Thoracic aorta (tissue), 2 donors: Measurements from ENCODE around the gene TUBAL3. TPM values are rescaled to one million over a fixed set of nuclear protein-coding genes. Genes with fewer than 3 reads are reported as not detected.
A peak's percentile ranks its signal among the peaks of the same experiment; 100 is the strongest.

Source experiments
- ATAC-seq: fragments of 150-250 bp; one replicate; pipeline ENCODE4 v1.8.0; 2017; ENCODE audit warnings: low read depth; ENCODE audit not compliant: insufficient number of reproducible peaks, low FRiP score
- DNase-seq: peaks from one replicate; pipeline ENCODE4 v3.0.0-alpha.2; 2020; ENCODE audit warnings: low spot score
- H3K27ac ChIP-seq, 2 donors: fragments of 200-600 bp; sonication (generic); 1 replicate in 1 of 2; 2 replicates in 1 of 2; pipeline ENCODE4 v1.5.1; 2016; ENCODE audit warnings: mild to moderate bottlenecking in 2 of 2, moderate library complexity in 2 of 2
- H3K27me3 ChIP-seq: fragments of 200-600 bp; sonication (generic); replicated peaks from 2 replicates; pipeline ENCODE4 v1.6.0; 2016; ENCODE audit warnings: mild to moderate bottlenecking; ENCODE audit not compliant: insufficient read depth
- H3K36me3 ChIP-seq: fragments of 200-600 bp; sonication (generic); one replicate; pipeline ENCODE4 v1.5.1; 2016
- H3K4me1 ChIP-seq, 2 donors: fragments of 200-600 bp; sonication (generic); 1 replicate in 1 of 2; 2 replicates in 1 of 2; pipeline versions ENCODE4 v1.5.1 to v1.6.0; 2016; ENCODE audit warnings: low read depth in 2 of 2, mild to moderate bottlenecking in 1 of 2; ENCODE audit not compliant: control insufficient read depth in 1 of 2
- H3K4me3 ChIP-seq: fragments of 200-600 bp; sonication (generic); 2 replicates; pipeline ENCODE4 v1.5.1; 2016; ENCODE audit warnings: mild to moderate bottlenecking
- H3K9me3 ChIP-seq: fragments of 200-600 bp; sonication (generic); 2 replicates; pipeline ENCODE4 v1.5.1; 2016
- CTCF ChIP-seq: fragments of 200-600 bp; sonication (generic); IDR thresholded peaks from one replicate; pipeline ENCODE4 v1.5.1; 2019; ENCODE audit warnings: antibody characterized with exemption
- total RNA-seq, 2 donors: library from RNA; depleted of rRNA; stranded (reverse); fragments of >200 nt; gene quantifications; one replicate each; pipeline versions ENCODE4 v1.1.0 to v1.2.3, GENCODE V29; 2016

Gene TUBAL3
- total RNA-seq, 2 donors from 2014 or later = not detected

GRCh38 chr10:5445006-5445405, 40.4 kb upstream of the TUBAL3 start:
- ATAC-seq (no peak), DNase-seq (no peak)
- Histone ChIP-seq H3K36me3 (no peaks in the 10 kb centered on the region), H3K27me3 (no peaks in the 10 kb centered on the region), H3K4me1 (peaks cover 8 to 44% of the 10 kb centered on the region in 2 donors), H3K27ac (no peak overlapping the region), H3K9me3 (no peaks in the 10 kb centered on the region), H3K4me3 (no peak overlapping the region)
- TF ChIP-seq CTCF = no peak

- Histone ChIP-seq H3K27me3 (no peaks in the 10 kb centered on the region), H3K27ac (no peak overlapping the region), H3K4me1 (peaks cover 8 to 44% of the 10 kb centered on the region in 2 donors), H3K36me3 (no peaks in the 10 kb centered on the region), H3K9me3 (no peaks in the 10 kb centered on the region), H3K4me3 (no peak overlapping the region)
- TF ChIP-seq CTCF = no peak
- ATAC-seq = no peak
- DNase-seq = no peak
Observed at GRCh38 chr10:5443429-5443828, 38.8 kb upstream of the TUBAL3 start.

- Histone ChIP-seq H3K4me3 (no peak overlapping the region), H3K36me3 (no peaks in the 10 kb centered on the region), H3K9me3 (no peaks in the 10 kb centered on the region), H3K4me1 (peaks cover 8 to 44% of the 10 kb centered on the region in 2 donors), H3K27me3 (no peaks in the 10 kb centered on the region), H3K27ac (no peak overlapping the region)
- no peak for ATAC-seq
- DNase-seq = no peak
- TF ChIP-seq CTCF = no peak
Observed at GRCh38 chr10:5442990-5443370, 38.4 kb upstream of the TUBAL3 start.

- TF ChIP-seq CTCF = peak; percentile 57
- H3K9me3 ChIP-seq = no peaks in the 10 kb centered on the region
- H3K36me3 ChIP-seq = no peaks in the 10 kb centered on the region
- H3K27ac ChIP-seq = no peak overlapping the region
- H3K27me3 ChIP-seq = no peaks in the 10 kb centered on the region
- no peak for ATAC-seq
- peaks cover 12 to 50% of the 10 kb centered on the region in 2 donors for H3K4me1 ChIP-seq
- no peak overlapping the region for H3K4me3 ChIP-seq
- DNase-seq = no peak
Observed at GRCh38 chr10:5442065-5442989, 37.7 kb upstream of the TUBAL3 start.

GRCh38 chr10:5441106-5441505, 36.5 kb upstream of the TUBAL3 start:
- no peak overlapping the region for H3K27ac ChIP-seq
- H3K36me3 ChIP-seq = no peaks in the 10 kb centered on the region
- ATAC-seq (no peak), DNase-seq (no peak)
- no peaks in the 10 kb centered on the region for H3K9me3 ChIP-seq
- TF ChIP-seq CTCF = no peak
- H3K4me1 ChIP-seq = peaks cover 20 to 52% of the 10 kb centered on the region in 2 donors
- H3K27me3 ChIP-seq = no peaks in the 10 kb centered on the region
- no peak overlapping the region for H3K4me3 ChIP-seq
